ENCODE measurements around the gene ALK.

- TF ChIP-seq CTCF (IDR thresholded peaks at IDR 0.05; ENCODE audit: low read length) = no peak
- TF ChIP-seq EZH2 (IDR thresholded peaks at IDR 0.05; ENCODE audit: borderline replicate concordance, low read length) = no peak
Measured at GRCh38 chr2:29613792-29614266, 307.6 kb downstream of the ALK start.
